ENCODE data around the gene ARHGEF25.

Gene ARHGEF25

GRCh38 chr12:57593187-57593586 is 18.0 kb upstream of the ARHGEF25 start:
- TF ChIP-seq POLR2AphosphoS5 (IDR thresholded peaks at IDR 0.05; ENCODE audit: low read depth, low read length) = no peak
- no peak for TF ChIP-seq REST (IDR thresholded peaks at IDR 0.05; ENCODE audit: insufficient read depth in 1 of 2, low read depth in 2 of 2, low read length in 2 of 2)
- no peak for TF ChIP-seq SIN3A (IDR thresholded peaks at IDR 0.05; ENCODE audit: borderline replicate concordance, insufficient read depth, low read length)
- no peak for TF ChIP-seq FOXP2 (optimal IDR thresholded peaks at IDR 0.05; ENCODE audit: borderline replicate concordance, extremely low read depth, extremely low read length, insufficient read depth)
- TF ChIP-seq TAF1 (IDR thresholded peaks at IDR 0.05; ENCODE audit: borderline replicate concordance, insufficient read depth, low read length) = no peak

- no peak for TF ChIP-seq FOXP2 (optimal IDR thresholded peaks at IDR 0.05; ENCODE audit: borderline replicate concordance, extremely low read depth, extremely low read length, insufficient read depth)
- TF ChIP-seq REST (IDR thresholded peaks at IDR 0.05; ENCODE audit: insufficient read depth in 1 of 2, low read depth in 2 of 2, low read length in 2 of 2) = no peak
These were observed 10.8 kb upstream of the ARHGEF25 start for GRCh38 chr12:57600395-57600794.

- TF ChIP-seq POLR2AphosphoS5 (IDR thresholded peaks at IDR 0.05; ENCODE audit: low read depth, low read length) (no peak), FOXP2 (optimal IDR thresholded peaks at IDR 0.05; ENCODE audit: borderline replicate concordance, extremely low read depth, extremely low read length, insufficient read depth) (no peak), TAF1 (IDR thresholded peaks at IDR 0.05; ENCODE audit: borderline replicate concordance, insufficient read depth, low read length) (no peak), REST (IDR thresholded peaks at IDR 0.05; ENCODE audit: insufficient read depth in 1 of 2, low read depth in 2 of 2, low read length in 2 of 2) (no peak), SIN3A (IDR thresholded peaks at IDR 0.05; ENCODE audit: borderline replicate concordance, insufficient read depth, low read length) (no peak)
These were observed 8.7 kb upstream of the ARHGEF25 start for GRCh38 chr12:57602544-57602943.

- TF ChIP-seq POLR2AphosphoS5 (IDR thresholded peaks at IDR 0.05; ENCODE audit: low read depth, low read length) (no peak), FOXP2 (optimal IDR thresholded peaks at IDR 0.05; ENCODE audit: borderline replicate concordance, extremely low read depth, extremely low read length, insufficient read depth) (no peak), REST (IDR thresholded peaks at IDR 0.05; ENCODE audit: insufficient read depth in 1 of 2, low read depth in 2 of 2, low read length in 2 of 2) (no peak), TAF1 (IDR thresholded peaks at IDR 0.05; ENCODE audit: borderline replicate concordance, insufficient read depth, low read length) (no peak), SIN3A (IDR thresholded peaks at IDR 0.05; ENCODE audit: borderline replicate concordance, insufficient read depth, low read length) (no peak)
These were observed 7.9 kb upstream of the ARHGEF25 start for GRCh38 chr12:57603324-57603723.

GRCh38 chr12:57603815-57604453 is 7.3 kb upstream of the ARHGEF25 start:
- no peak for TF ChIP-seq REST (IDR thresholded peaks at IDR 0.05; ENCODE audit: insufficient read depth in 1 of 2, low read depth in 2 of 2, low read length in 2 of 2)
- TF ChIP-seq FOXP2 (optimal IDR thresholded peaks at IDR 0.05; ENCODE audit: borderline replicate concordance, extremely low read depth, extremely low read length, insufficient read depth) = no peak
- TF ChIP-seq POLR2AphosphoS5 (IDR thresholded peaks at IDR 0.05; ENCODE audit: low read depth, low read length) = no peak
- TF ChIP-seq TAF1 (IDR thresholded peaks at IDR 0.05; ENCODE audit: borderline replicate concordance, insufficient read depth, low read length) = no peak
- TF ChIP-seq SIN3A (IDR thresholded peaks at IDR 0.05; ENCODE audit: borderline replicate concordance, insufficient read depth, low read length) = no peak

Measured in PFSK-1 (cell line).